Neural cell (in vitro differentiated cells): ENCODE results near the gene KCTD19. TPM values are rescaled to one million over a fixed set of nuclear protein-coding genes. Genes with fewer than 3 reads are reported as not detected.
A peak's percentile ranks its signal among the peaks of the same experiment; 100 is the strongest.

Experiments used
- H2AFZ ChIP-seq: fragments of 200-600, 300-800 bp; sonication (generic), shearing (Covaris generic); 2 replicates; pipeline ENCODE4 v1.6.0; 2014; ENCODE audit warnings: low read depth, mild to moderate bottlenecking, antibody characterized with exemption, low read length, moderate library complexity
- H3F3A ChIP-seq: fragments of 200-600 bp; shearing (Covaris generic); 2 replicates; pipeline ENCODE4 v1.6.1; 2016; ENCODE audit warnings: mild to moderate bottlenecking, moderate library complexity, mixed read lengths, antibody characterized with exemption, low read length; ENCODE audit not compliant: insufficient read depth, poor library complexity, severe bottlenecking
- H3K27ac ChIP-seq: fragments of 200-600, 300-800 bp; sonication (generic), shearing (Covaris generic); 2 replicates; pipeline ENCODE4 v1.5.1; 2014; ENCODE audit warnings: mild to moderate bottlenecking, low read length, moderate library complexity
- H3K27me3 ChIP-seq: fragments of 300-800, 200-600 bp; sonication (generic), shearing (Covaris generic); 2 replicates; pipeline ENCODE4 v1.6.0; 2014; ENCODE audit warnings: mild to moderate bottlenecking, low read depth, low read length, moderate library complexity; ENCODE audit not compliant: insufficient read depth
- H3K36me3 ChIP-seq: fragments of 300-800, 200-600 bp; sonication (generic), shearing (Covaris generic); 2 replicates; pipeline ENCODE4 v1.5.1; 2014; ENCODE audit warnings: mild to moderate bottlenecking, antibody characterized with exemption, low read length, moderate library complexity; ENCODE audit not compliant: insufficient read depth
- H3K4me2 ChIP-seq: fragments of 300-800, 200-600 bp; sonication (generic), shearing (Covaris generic); 2 replicates; pipeline ENCODE4 v1.6.0; 2014; ENCODE audit warnings: mild to moderate bottlenecking, low read length
- H3K4me3 ChIP-seq: fragments of 300-800, 200-600 bp; sonication (generic), shearing (Covaris generic); 2 replicates; pipeline ENCODE4 v1.5.1; 2014; ENCODE audit warnings: mild to moderate bottlenecking, low read length, moderate library complexity
- H3K79me2 ChIP-seq: fragments of 200-600 bp; shearing (Covaris generic); replicated peaks from 2 replicates; pipeline ENCODE4 v1.6.0; 2014; ENCODE audit warnings: mild to moderate bottlenecking, low read length, moderate library complexity; ENCODE audit not compliant: insufficient read depth
- H3K9ac ChIP-seq: fragments of 300-800, 200-600 bp; sonication (generic), shearing (Covaris generic); 2 replicates; pipeline ENCODE4 v1.6.1; 2016; ENCODE audit warnings: mild to moderate bottlenecking, low read length, mixed read lengths
- H3K9me2 ChIP-seq: fragments of 200-600 bp; shearing (Covaris generic); 2 replicates; pipeline ENCODE4 v1.6.1; 2016; ENCODE audit warnings: mild to moderate bottlenecking, low read length, mixed read lengths; ENCODE audit not compliant: insufficient read depth
- H3K9me3 ChIP-seq: fragments of 200-600, 300-800 bp; sonication (generic), shearing (Covaris generic); 2 replicates; pipeline ENCODE4 v1.6.1; 2016; ENCODE audit warnings: mild to moderate bottlenecking, mixed run types, low read length, moderate library complexity, mixed read lengths
- H4K20me1 ChIP-seq: fragments of 200-600 bp; shearing (Covaris generic); 2 replicates; pipeline ENCODE4 v1.6.1; 2016; ENCODE audit warnings: mild to moderate bottlenecking, mixed run types; ENCODE audit not compliant: insufficient read depth
- EP300 ChIP-seq: fragments of 450-650 bp; conservative IDR thresholded peaks from 2 replicates; pipeline ENCODE4 v1.6.1; 2014; ENCODE audit warnings: antibody characterized with exemption, mild to moderate bottlenecking, moderate library complexity; ENCODE audit not compliant: poor library complexity, severe bottlenecking
- EZH2 ChIP-seq: fragments of 200-600, 300-800 bp; shearing (Covaris generic), sonication (generic); IDR thresholded peaks from 2 replicates; pipeline ENCODE4 v1.6.1; 2014; ENCODE audit warnings: antibody characterized with exemption, low read length, borderline replicate concordance, mild to moderate bottlenecking; ENCODE audit not compliant: insufficient read depth, poor library complexity, severe bottlenecking
- MXI1 ChIP-seq: fragments of 450-650 bp; conservative IDR thresholded peaks from 2 replicates; pipeline ENCODE4 v1.6.1; 2014; ENCODE audit warnings: antibody characterized with exemption, mild to moderate bottlenecking; ENCODE audit not compliant: poor library complexity, severe bottlenecking
- POLR2AphosphoS5 ChIP-seq: IDR thresholded peaks from 2 replicates; pipeline ENCODE4 v1.6.1; 2012
- RAD21 ChIP-seq: fragments of 450-650 bp; conservative IDR thresholded peaks from 2 replicates; pipeline ENCODE4 v1.6.1; 2014; ENCODE audit warnings: antibody characterized with exemption, mild to moderate bottlenecking, moderate library complexity
- SMC3 ChIP-seq: fragments of 450-650 bp; conservative IDR thresholded peaks from 2 replicates; pipeline ENCODE4 v1.6.1; 2014; ENCODE audit warnings: antibody characterized with exemption, mild to moderate bottlenecking, moderate library complexity; ENCODE audit not compliant: poor library complexity
- TAF1 ChIP-seq: IDR thresholded peaks from 2 replicates; pipeline ENCODE4 v1.6.1; 2012; ENCODE audit warnings: low read depth
- polyA plus RNA-seq: library from polyadenylated mRNA; depleted of rRNA; stranded (reverse); fragments of >200 nt; gene quantifications from 2 replicates; pipeline ENCODE4 v1.2.3, GENCODE V29; 2014
- TF ChIP-seq, protein P1 (sequence below): fragments of 450-650 bp; IDR thresholded peaks from 2 replicates; pipeline ENCODE4 v1.5.1; 2014; ENCODE audit warnings: antibody characterized with exemption, mild to moderate bottlenecking, moderate library complexity; ENCODE audit not compliant: poor library complexity, severe bottlenecking
- TF ChIP-seq, protein P2 (sequence below): IDR thresholded peaks from 2 replicates; pipeline ENCODE4 v1.6.1; 2012; ENCODE audit warnings: borderline replicate concordance

The KCTD19 gene
- polyA plus RNA-seq, 1 donor from 2014 or later: 0.45 TPM

DNA sequence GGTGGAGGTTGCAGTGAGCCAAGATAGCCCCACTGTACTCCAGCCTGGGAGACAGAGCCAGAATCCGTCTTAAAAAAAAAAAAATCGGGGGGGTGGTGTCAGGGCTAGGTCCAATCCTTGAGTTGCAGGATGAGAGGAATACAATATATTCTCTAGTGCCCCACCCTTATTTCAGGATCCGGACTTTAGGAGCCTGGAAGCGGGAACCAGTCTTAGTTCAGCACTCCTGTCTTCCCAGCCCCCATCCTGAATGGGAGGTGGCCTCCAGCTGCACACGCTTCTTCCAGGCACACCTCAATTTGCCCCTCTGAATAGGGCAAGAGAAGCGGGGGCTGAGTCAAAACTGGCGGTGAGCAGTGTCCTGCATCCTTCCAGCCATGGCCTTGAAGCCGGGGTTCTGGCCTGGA, 80.9 kb downstream of the KCTD19 start:
- no peaks in the 10 kb centered on the region for H3K9me3 ChIP-seq
- no peak overlapping the region for H3K4me2 ChIP-seq

DNA sequence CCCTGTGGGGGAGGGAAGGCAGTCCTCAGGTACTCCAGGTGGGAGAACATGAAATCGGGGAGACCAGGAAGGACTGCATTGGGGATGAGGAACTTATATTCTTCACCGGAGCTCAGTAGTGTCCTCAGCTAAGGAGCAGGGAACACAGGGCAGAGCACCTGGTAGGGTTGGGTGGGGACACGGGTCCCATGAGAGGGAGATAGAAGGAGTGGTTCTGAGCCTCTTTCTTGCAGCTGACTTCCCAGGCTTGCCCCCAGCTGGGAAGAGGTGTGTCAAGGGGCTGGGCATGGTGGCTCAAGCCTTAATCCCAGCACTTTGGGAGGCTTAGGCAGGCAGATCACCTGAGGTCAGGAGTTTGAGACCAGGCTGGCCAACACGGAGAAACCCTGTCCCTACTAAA, 81.4 kb downstream of the KCTD19 start:
- H3K36me3 ChIP-seq: no peaks in the 10 kb centered on the region
- H3K9me3 ChIP-seq: no peaks in the 10 kb centered on the region
- TF ChIP-seq, protein P1, sequence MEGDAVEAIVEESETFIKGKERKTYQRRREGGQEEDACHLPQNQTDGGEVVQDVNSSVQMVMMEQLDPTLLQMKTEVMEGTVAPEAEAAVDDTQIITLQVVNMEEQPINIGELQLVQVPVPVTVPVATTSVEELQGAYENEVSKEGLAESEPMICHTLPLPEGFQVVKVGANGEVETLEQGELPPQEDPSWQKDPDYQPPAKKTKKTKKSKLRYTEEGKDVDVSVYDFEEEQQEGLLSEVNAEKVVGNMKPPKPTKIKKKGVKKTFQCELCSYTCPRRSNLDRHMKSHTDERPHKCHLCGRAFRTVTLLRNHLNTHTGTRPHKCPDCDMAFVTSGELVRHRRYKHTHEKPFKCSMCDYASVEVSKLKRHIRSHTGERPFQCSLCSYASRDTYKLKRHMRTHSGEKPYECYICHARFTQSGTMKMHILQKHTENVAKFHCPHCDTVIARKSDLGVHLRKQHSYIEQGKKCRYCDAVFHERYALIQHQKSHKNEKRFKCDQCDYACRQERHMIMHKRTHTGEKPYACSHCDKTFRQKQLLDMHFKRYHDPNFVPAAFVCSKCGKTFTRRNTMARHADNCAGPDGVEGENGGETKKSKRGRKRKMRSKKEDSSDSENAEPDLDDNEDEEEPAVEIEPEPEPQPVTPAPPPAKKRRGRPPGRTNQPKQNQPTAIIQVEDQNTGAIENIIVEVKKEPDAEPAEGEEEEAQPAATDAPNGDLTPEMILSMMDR: no peak
- TF ChIP-seq TAF1: no peak
- TF ChIP-seq, protein P2, sequence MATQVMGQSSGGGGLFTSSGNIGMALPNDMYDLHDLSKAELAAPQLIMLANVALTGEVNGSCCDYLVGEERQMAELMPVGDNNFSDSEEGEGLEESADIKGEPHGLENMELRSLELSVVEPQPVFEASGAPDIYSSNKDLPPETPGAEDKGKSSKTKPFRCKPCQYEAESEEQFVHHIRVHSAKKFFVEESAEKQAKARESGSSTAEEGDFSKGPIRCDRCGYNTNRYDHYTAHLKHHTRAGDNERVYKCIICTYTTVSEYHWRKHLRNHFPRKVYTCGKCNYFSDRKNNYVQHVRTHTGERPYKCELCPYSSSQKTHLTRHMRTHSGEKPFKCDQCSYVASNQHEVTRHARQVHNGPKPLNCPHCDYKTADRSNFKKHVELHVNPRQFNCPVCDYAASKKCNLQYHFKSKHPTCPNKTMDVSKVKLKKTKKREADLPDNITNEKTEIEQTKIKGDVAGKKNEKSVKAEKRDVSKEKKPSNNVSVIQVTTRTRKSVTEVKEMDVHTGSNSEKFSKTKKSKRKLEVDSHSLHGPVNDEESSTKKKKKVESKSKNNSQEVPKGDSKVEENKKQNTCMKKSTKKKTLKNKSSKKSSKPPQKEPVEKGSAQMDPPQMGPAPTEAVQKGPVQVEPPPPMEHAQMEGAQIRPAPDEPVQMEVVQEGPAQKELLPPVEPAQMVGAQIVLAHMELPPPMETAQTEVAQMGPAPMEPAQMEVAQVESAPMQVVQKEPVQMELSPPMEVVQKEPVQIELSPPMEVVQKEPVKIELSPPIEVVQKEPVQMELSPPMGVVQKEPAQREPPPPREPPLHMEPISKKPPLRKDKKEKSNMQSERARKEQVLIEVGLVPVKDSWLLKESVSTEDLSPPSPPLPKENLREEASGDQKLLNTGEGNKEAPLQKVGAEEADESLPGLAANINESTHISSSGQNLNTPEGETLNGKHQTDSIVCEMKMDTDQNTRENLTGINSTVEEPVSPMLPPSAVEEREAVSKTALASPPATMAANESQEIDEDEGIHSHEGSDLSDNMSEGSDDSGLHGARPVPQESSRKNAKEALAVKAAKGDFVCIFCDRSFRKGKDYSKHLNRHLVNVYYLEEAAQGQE: no peak
- no peak for TF ChIP-seq EP300
- TF ChIP-seq EZH2: no peak
- no peak for TF ChIP-seq MXI1
- no peak for TF ChIP-seq RAD21
- no peak for TF ChIP-seq SMC3
- no peak overlapping the region for H2AFZ ChIP-seq
- no peak overlapping the region for H3K4me2 ChIP-seq
- no peak overlapping the region for H3K4me3 ChIP-seq
- H3K27ac ChIP-seq: no peak overlapping the region
- no peaks in the 10 kb centered on the region for H3K79me2 ChIP-seq
- H3K27me3 ChIP-seq: peaks cover 44% of the 10 kb centered on the region
- H3F3A ChIP-seq: no peaks in the 10 kb centered on the region
- H3K9ac ChIP-seq: no peak overlapping the region
- H3K9me2 ChIP-seq: no peaks in the 10 kb centered on the region
- H4K20me1 ChIP-seq: no peaks in the 10 kb centered on the region

More for the DNA sequence above, 80.9 kb downstream of the KCTD19 start:
- Histone ChIP-seq H3K79me2 (no peaks in the 10 kb centered on the region), H4K20me1 (no peaks in the 10 kb centered on the region), H3K4me3 (peak overlapping the region; percentile 70), H3F3A (no peaks in the 10 kb centered on the region), H3K36me3 (no peaks in the 10 kb centered on the region), H3K9me2 (no peaks in the 10 kb centered on the region), H3K9ac (no peak overlapping the region), H3K27me3 (peaks cover 49% of the 10 kb centered on the region), H3K27ac (no peak overlapping the region), H2AFZ (no peak overlapping the region)
- TF ChIP-seq, protein P1: no peak
- TF ChIP-seq, protein P2: no peak
- TF ChIP-seq EZH2: no peak
- no peak for TF ChIP-seq POLR2AphosphoS5
- TF ChIP-seq MXI1: no peak
- TF ChIP-seq EP300: no peak
- TF ChIP-seq TAF1: no peak
- no peak for TF ChIP-seq SMC3
- no peak for TF ChIP-seq RAD21
